IgD-negative memory B cell (primary cell): ENCODE measurements around the gene KRT6B. TPM values are rescaled to one million over a fixed set of nuclear protein-coding genes. Genes with fewer than 3 reads are reported as not detected.
"Not testable (repeated sequence)": the region's sequence is repeated elsewhere in the genome, so short reads cannot be mapped to it uniquely, and the experiment has no call there.

Source experiments
- H3K27ac Mint-ChIP-seq, 3 donors: one replicate each; pipeline ENCODE4 v1.8.0; 2020 to 2022; ENCODE audit warnings: mild to moderate bottlenecking in 3 of 3, mixed read lengths in 3 of 3, moderate library complexity in 1 of 3
- H3K27me3 Mint-ChIP-seq: one replicate; pipeline ENCODE4 v1.8.0; 2021; ENCODE audit warnings: mixed read lengths
- H3K36me3 Mint-ChIP-seq: one replicate; pipeline ENCODE4 v1.8.0; 2020; ENCODE audit warnings: mild to moderate bottlenecking, mixed read lengths
- H3K4me1 Mint-ChIP-seq, 3 donors: one replicate each; pipeline ENCODE4 v1.8.0; 2020 to 2022; ENCODE audit warnings: mixed read lengths in 3 of 3, mild to moderate bottlenecking in 1 of 3
- H3K4me3 Mint-ChIP-seq, 4 donors: one replicate each; pipeline ENCODE4 v1.8.0; 2020 to 2022; ENCODE audit warnings: mild to moderate bottlenecking in 4 of 4, mixed read lengths in 4 of 4, moderate library complexity in 3 of 4
- H3K9me3 Mint-ChIP-seq, 3 donors: one replicate each; pipeline ENCODE4 v1.8.0; 2020 to 2021; ENCODE audit warnings: mixed read lengths in 3 of 3, mild to moderate bottlenecking in 1 of 3
- polyA plus RNA-seq: library from polyadenylated mRNA; unstranded; fragments of 300-500 nt; fragmentation: Illumina TruSeq; gene quantifications from one replicate; pipeline ENCODE4 v1.2.3, GENCODE V29; 2021

KRT6B gene
- polyA plus RNA-seq, 1 donor from 2014 or later, result not detected

- Mint-ChIP-seq H3K27ac (no peak overlapping the region), H3K27me3 (peaks cover 9% of the 10 kb centered on the region), H3K4me3 (no peak overlapping the region), H3K9me3 (no peaks in the 10 kb centered on the region), H3K4me1 (no peaks in the 10 kb centered on the region), H3K36me3 (no peaks in the 10 kb centered on the region)
These were observed 35.2 kb downstream of the KRT6B start for GRCh38 chr12:52416795-52417194.

GRCh38 chr12:52415870-52416750 lies 35.8 kb downstream of the KRT6B start:
- Mint-ChIP-seq H3K27ac (peak overlapping the region in 1 of 3 donors; percentile 17), H3K4me1 (no peaks in the 10 kb centered on the region), H3K36me3 (no peaks in the 10 kb centered on the region), H3K27me3 (peaks cover 8% of the 10 kb centered on the region), H3K9me3 (no peaks in the 10 kb centered on the region), H3K4me3 (no peak overlapping the region)

GRCh38 chr12:52414936-52415335 lies 37.0 kb downstream of the KRT6B start:
- Mint-ChIP-seq H3K27ac (no peak overlapping the region), H3K4me1 (no peaks in the 10 kb centered on the region), H3K9me3 (no peaks in the 10 kb centered on the region), H3K4me3 (no peak overlapping the region), H3K27me3 (peaks cover 5% of the 10 kb centered on the region), H3K36me3 (no peaks in the 10 kb centered on the region)

GRCh38 chr12:52413782-52414345 lies 38.1 kb downstream of the KRT6B start:
- Mint-ChIP-seq H3K27ac (no peak overlapping the region), H3K36me3 (no peaks in the 10 kb centered on the region)

GRCh38 chr12:52413202-52413601 lies 38.7 kb downstream of the KRT6B start:
- H3K9me3 Mint-ChIP-seq, result no peaks in the 10 kb centered on the region
- H3K36me3 Mint-ChIP-seq, result peaks cover 2% of the 10 kb centered on the region
- no peak overlapping the region for H3K27ac Mint-ChIP-seq
- H3K4me1 Mint-ChIP-seq, result no peaks in the 10 kb centered on the region
- no peak overlapping the region for H3K4me3 Mint-ChIP-seq
- peaks cover 3% of the 10 kb centered on the region for H3K27me3 Mint-ChIP-seq

More at GRCh38 chr12:52413782-52414345, 38.1 kb downstream of the KRT6B start:
- H3K4me1 Mint-ChIP-seq, result no peaks in the 10 kb centered on the region
- H3K4me3 Mint-ChIP-seq, result peak overlapping the region in 1 of 4 donors; percentile 63
- H3K27me3 Mint-ChIP-seq, result peaks cover 3% of the 10 kb centered on the region
- H3K9me3 Mint-ChIP-seq, result no peaks in the 10 kb centered on the region

- Mint-ChIP-seq H3K36me3 (peaks cover 2% of the 10 kb centered on the region), H3K27ac (no peak overlapping the region), H3K4me1 (no peaks in the 10 kb centered on the region), H3K4me3 (no peak overlapping the region), H3K9me3 (no peaks in the 10 kb centered on the region), H3K27me3 (peaks cover 3% of the 10 kb centered on the region)
These were observed 40.1 kb downstream of the KRT6B start for GRCh38 chr12:52411815-52412214.

GRCh38 chr12:52410589-52411248 lies 41.2 kb downstream of the KRT6B start:
- H3K4me1 Mint-ChIP-seq, H3K27ac Mint-ChIP-seq, H3K27me3 Mint-ChIP-seq: not testable (repeated sequence)

GRCh38 chr12:52407918-52408317 lies 44.0 kb downstream of the KRT6B start:
- Mint-ChIP-seq H3K36me3 (peaks cover 2% of the 10 kb centered on the region), H3K9me3 (no peaks in the 10 kb centered on the region), H3K27me3 (peaks cover 9% of the 10 kb centered on the region), H3K4me1 (no peaks in the 10 kb centered on the region), H3K4me3 (no peak overlapping the region), H3K27ac (no peak overlapping the region)

More at GRCh38 chr12:52410589-52411248, 41.2 kb downstream of the KRT6B start:
- H3K4me3 Mint-ChIP-seq, H3K9me3 Mint-ChIP-seq, H3K36me3 Mint-ChIP-seq: not testable (repeated sequence)

GRCh38 chr12:52405922-52406385 lies 46.0 kb downstream of the KRT6B start, which contains the start of gene KRT82:
Gene KRT82 (minus strand): TSS chr12:52406335. CDS start chr12:52406277, 58 bp downstream.
- Mint-ChIP-seq H3K4me1 (no peaks in the 10 kb centered on the region), H3K27ac (no peak within 1 kb of the TSS), H3K27me3 (peaks cover 9% of the 10 kb centered on the region), H3K4me3 (no peak within 1 kb of the TSS), H3K36me3 (peaks cover 2% of the 10 kb centered on the region), H3K9me3 (no peaks in the 10 kb centered on the region)

- H3K36me3 Mint-ChIP-seq, result peaks cover 2% of the 10 kb centered on the region
- no peaks in the 10 kb centered on the region for H3K4me1 Mint-ChIP-seq
- H3K27ac Mint-ChIP-seq, result no peak overlapping the region
- peaks cover 9% of the 10 kb centered on the region for H3K27me3 Mint-ChIP-seq
- H3K4me3 Mint-ChIP-seq, result no peak overlapping the region
- no peaks in the 10 kb centered on the region for H3K9me3 Mint-ChIP-seq
These were observed 47.0 kb downstream of the KRT6B start for GRCh38 chr12:52404951-52405350.

- Mint-ChIP-seq H3K4me3 (no peak overlapping the region), H3K9me3 (peaks cover 0 to 2% (median 0%) of the 10 kb centered on the region in 3 donors), H3K36me3 (peaks cover 1% of the 10 kb centered on the region), H3K4me1 (no peaks in the 10 kb centered on the region), H3K27me3 (peaks cover 12% of the 10 kb centered on the region), H3K27ac (no peak overlapping the region)
These were observed 48.4 kb downstream of the KRT6B start for GRCh38 chr12:52403561-52403960.

- Mint-ChIP-seq H3K9me3 (peaks cover 0 to 2% (median 0%) of the 10 kb centered on the region in 3 donors), H3K36me3 (no peaks in the 10 kb centered on the region), H3K27me3 (peaks cover 12% of the 10 kb centered on the region), H3K27ac (no peak overlapping the region), H3K4me3 (no peak overlapping the region), H3K4me1 (no peaks in the 10 kb centered on the region)
These were observed 48.9 kb downstream of the KRT6B start for GRCh38 chr12:52402873-52403540.

- peaks cover 12% of the 10 kb centered on the region for H3K27me3 Mint-ChIP-seq
- no peaks in the 10 kb centered on the region for H3K36me3 Mint-ChIP-seq
- H3K4me1 Mint-ChIP-seq, result no peaks in the 10 kb centered on the region
- H3K27ac Mint-ChIP-seq, result no peak overlapping the region
- H3K4me3 Mint-ChIP-seq, result no peak overlapping the region
- H3K9me3 Mint-ChIP-seq, result peaks cover 0 to 2% (median 0%) of the 10 kb centered on the region in 3 donors
These were observed 49.6 kb downstream of the KRT6B start for GRCh38 chr12:52402377-52402776.

GRCh38 chr12:52401926-52402325 lies 50.0 kb downstream of the KRT6B start:
- Mint-ChIP-seq H3K27me3 (peaks cover 12% of the 10 kb centered on the region), H3K4me3 (no peak overlapping the region), H3K9me3 (peaks cover 0 to 2% (median 0%) of the 10 kb centered on the region in 3 donors), H3K27ac (no peak overlapping the region), H3K4me1 (no peaks in the 10 kb centered on the region), H3K36me3 (no peaks in the 10 kb centered on the region)

GRCh38 chr12:52401526-52401925 lies 50.4 kb downstream of the KRT6B start:
- H3K27ac Mint-ChIP-seq, result no peak overlapping the region
- peaks cover 0 to 2% (median 0%) of the 10 kb centered on the region in 3 donors for H3K9me3 Mint-ChIP-seq
- no peaks in the 10 kb centered on the region for H3K4me1 Mint-ChIP-seq
- H3K36me3 Mint-ChIP-seq, result no peaks in the 10 kb centered on the region
- no peak overlapping the region for H3K4me3 Mint-ChIP-seq
- peaks cover 12% of the 10 kb centered on the region for H3K27me3 Mint-ChIP-seq
